HepG2 (cell line): ENCODE measurements around the gene IL17F.

Experiments
- AGO2 ChIP-seq: fragments of 200-400 bp; formaldehyde crosslinking; optimal IDR thresholded peaks from 2 replicates; pipeline ENCODE3; 2017; ENCODE audit warnings: mild to moderate bottlenecking, low read depth, low read length, moderate library complexity
- ATF3 ChIP-seq: sonication (generic); formaldehyde crosslinking; IDR thresholded peaks from 2 replicates; pipeline ENCODE4 v1.4.0; 2020; ENCODE audit warnings: missing genetic modification reagents
- CTCF ChIP-seq: sonication (generic); formaldehyde crosslinking; IDR thresholded peaks from 2 replicates; pipeline ENCODE4 v1.5.0; 2020; ENCODE audit warnings: mild to moderate bottlenecking, missing genetic modification reagents, moderate library complexity
- EP300 ChIP-seq, 3 experiments: sonication (generic) in 1 of 3; formaldehyde crosslinking in 1 of 3; IDR thresholded peaks; 2 replicates each; pipeline versions ENCODE4 v1.5.1 to v1.6.1; 2011 to 2020; ENCODE audit warnings: low read depth in 2 of 3, low read length in 2 of 3, borderline replicate concordance in 1 of 3, improper control_type of control experiment in 1 of 3, mild to moderate bottlenecking in 1 of 3, missing genetic modification reagents in 1 of 3, moderate library complexity in 1 of 3
- MAZ ChIP-seq, 2 experiments: sonication (generic) in 1 of 2; formaldehyde crosslinking in 1 of 2; IDR thresholded peaks; 2 replicates each; pipeline versions ENCODE4 v1.5.0 to v1.6.1; 2012 to 2020; ENCODE audit warnings: low read depth in 2 of 2, mild to moderate bottlenecking in 2 of 2, borderline replicate concordance in 1 of 2, improper control_type of control experiment in 1 of 2, low read length in 1 of 2, missing genetic modification reagents in 1 of 2, moderate library complexity in 1 of 2
- NBN ChIP-seq: fragments of 450-650 bp; conservative IDR thresholded peaks from 2 replicates; pipeline ENCODE4 v1.6.1; 2017
- THRA ChIP-seq: sonication (generic); formaldehyde crosslinking; IDR thresholded peaks from 2 replicates; pipeline ENCODE4 v1.4.0; 2020; ENCODE audit warnings: missing genetic modification reagents, borderline replicate concordance
- ZNF766 ChIP-seq: sonication (generic); formaldehyde crosslinking; IDR thresholded peaks from 2 replicates; pipeline ENCODE4 v1.5.0; 2020; ENCODE audit warnings: missing genetic modification reagents, borderline replicate concordance

GRCh38 chr6:52208612-52209011, 35.7 kb downstream of the IL17F start:
- TF ChIP-seq AGO2, result no peak
- TF ChIP-seq CTCF (CRISPR knock-in tag), result no peak
- TF ChIP-seq NBN, result no peak
- no peak for TF ChIP-seq MAZ (IDR thresholded peaks at IDR 0.05; ENCODE audit: borderline replicate concordance, low read depth, low read length)
- no peak for TF ChIP-seq MAZ (CRISPR knock-in tag; IDR thresholded peaks at IDR 0.05; ENCODE audit: low read depth)
- TF ChIP-seq THRA, result no peak
- TF ChIP-seq EP300 (IDR thresholded peaks at IDR 0.05; ENCODE audit: low read depth in 2 of 2, low read length in 2 of 2), result no peak
- TF ChIP-seq EP300 (CRISPR knock-in tag; IDR thresholded peaks at IDR 0.05; ENCODE audit: borderline replicate concordance), result no peak
- no peak for TF ChIP-seq ZNF766 (CRISPR knock-in tag)
- no peak for TF ChIP-seq ATF3 (CRISPR knock-in tag)
